Sigmoid colon (tissue), 4 donors: ENCODE measurements around the gene SSB.
"Not testable (repeated sequence)": the region's sequence is repeated elsewhere in the genome, so short reads cannot be mapped to it uniquely, and the experiment has no call there.

Experiments used
- POLR2A ChIP-seq, 2 donors: fragments of 450-650 bp; IDR thresholded peaks; one replicate each; pipeline ENCODE4 v1.6.1; 2016; ENCODE audit warnings: antibody characterized with exemption in 2 of 2, mild to moderate bottlenecking in 2 of 2, moderate library complexity in 2 of 2
- POLR2AphosphoS5 ChIP-seq, 4 donors: sonication (generic); formaldehyde crosslinking; IDR thresholded peaks; one replicate each; pipeline ENCODE4 v1.6.1; 2017; ENCODE audit warnings: antibody characterized with exemption in 4 of 4
- TF ChIP-seq, protein P1 (sequence below), 4 experiments: fragments of 450-650 bp in 3 of 4; fragments of 200-600 bp in 1 of 4; IDR thresholded peaks; one replicate each; pipeline ENCODE4 v1.5.1; 2016 to 2019; ENCODE audit warnings: antibody characterized with exemption in 4 of 4, mild to moderate bottlenecking in 3 of 4, moderate library complexity in 2 of 4

DNA sequence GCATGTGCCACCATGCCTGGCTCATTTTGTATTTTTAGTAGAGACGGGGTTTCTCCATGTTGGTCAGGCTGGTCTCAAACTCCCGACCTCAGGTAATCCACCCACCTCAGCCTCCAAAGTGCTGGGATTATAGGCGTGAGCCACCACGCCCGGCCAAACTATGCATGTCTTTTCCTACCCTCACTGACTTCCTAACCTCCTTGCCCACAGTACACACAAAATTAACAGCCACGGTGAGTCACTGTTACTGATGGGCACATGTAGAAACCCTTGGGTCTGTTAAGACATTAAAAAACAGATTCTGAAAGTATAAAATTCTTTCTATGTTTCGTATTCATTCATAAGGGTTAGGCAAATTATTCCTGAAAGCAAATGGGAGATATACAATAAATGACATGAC, 21.4 kb downstream of the SSB start:
- not testable (repeated sequence) for TF ChIP-seq POLR2A, POLR2AphosphoS5 (IDR thresholded peaks at IDR 0.05)
- TF ChIP-seq, protein P1, sequence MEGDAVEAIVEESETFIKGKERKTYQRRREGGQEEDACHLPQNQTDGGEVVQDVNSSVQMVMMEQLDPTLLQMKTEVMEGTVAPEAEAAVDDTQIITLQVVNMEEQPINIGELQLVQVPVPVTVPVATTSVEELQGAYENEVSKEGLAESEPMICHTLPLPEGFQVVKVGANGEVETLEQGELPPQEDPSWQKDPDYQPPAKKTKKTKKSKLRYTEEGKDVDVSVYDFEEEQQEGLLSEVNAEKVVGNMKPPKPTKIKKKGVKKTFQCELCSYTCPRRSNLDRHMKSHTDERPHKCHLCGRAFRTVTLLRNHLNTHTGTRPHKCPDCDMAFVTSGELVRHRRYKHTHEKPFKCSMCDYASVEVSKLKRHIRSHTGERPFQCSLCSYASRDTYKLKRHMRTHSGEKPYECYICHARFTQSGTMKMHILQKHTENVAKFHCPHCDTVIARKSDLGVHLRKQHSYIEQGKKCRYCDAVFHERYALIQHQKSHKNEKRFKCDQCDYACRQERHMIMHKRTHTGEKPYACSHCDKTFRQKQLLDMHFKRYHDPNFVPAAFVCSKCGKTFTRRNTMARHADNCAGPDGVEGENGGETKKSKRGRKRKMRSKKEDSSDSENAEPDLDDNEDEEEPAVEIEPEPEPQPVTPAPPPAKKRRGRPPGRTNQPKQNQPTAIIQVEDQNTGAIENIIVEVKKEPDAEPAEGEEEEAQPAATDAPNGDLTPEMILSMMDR (IDR thresholded peaks at IDR 0.05), result not testable (repeated sequence)
